Keratinocyte (primary cell): ENCODE results near the gene SUN2. TPM values are rescaled to one million over a fixed set of nuclear protein-coding genes. Genes with fewer than 3 reads are reported as not detected.

Source experiments
- DNase-seq: peaks from one replicate; pipeline ENCODE4 v3.0.0-alpha.2; 2011; ENCODE audit warnings: low read depth, missing footprints, low spot score
- FAIRE-seq: peaks from 2 replicates; lab custom pipeline; 2011; peaks lifted over from hg19 to GRCh38; lab: Jason Lieb, UNC
- H2AFZ ChIP-seq: 2 replicates; pipeline ENCODE4 v1.6.0; 2012; ENCODE audit warnings: low read length, control low read depth, inconsistent platforms; ENCODE audit not compliant: control insufficient read depth
- H3K27ac ChIP-seq: 2 replicates; pipeline ENCODE4 v1.5.1; 2011; ENCODE audit warnings: low read length; ENCODE audit not compliant: control insufficient read depth, insufficient read depth
- H3K27me3 ChIP-seq: 3 replicates; pipeline ENCODE4 v1.6.0; 2011; ENCODE audit warnings: low read length; ENCODE audit not compliant: control insufficient read depth, insufficient read depth; ENCODE audit errors: extremely low read depth
- H3K36me3 ChIP-seq, 2 experiments: 2 replicates in 1 of 2; 3 replicates in 1 of 2; pipeline ENCODE4 v1.5.1; 2011; ENCODE audit warnings: low read length in 2 of 2, mild to moderate bottlenecking in 1 of 2; ENCODE audit not compliant: control insufficient read depth in 2 of 2, insufficient read depth in 2 of 2; ENCODE audit errors: extremely low read depth in 1 of 2
- H3K4me1 ChIP-seq: 3 replicates; pipeline ENCODE4 v1.5.1; 2011; ENCODE audit warnings: low read length; ENCODE audit not compliant: control insufficient read depth, insufficient read depth; ENCODE audit errors: extremely low read depth
- H3K4me2 ChIP-seq: 3 replicates; pipeline ENCODE4 v1.6.0; 2011; ENCODE audit warnings: low read depth, low read length; ENCODE audit not compliant: control insufficient read depth, insufficient read depth; ENCODE audit errors: extremely low read depth
- H3K4me3 ChIP-seq, 3 experiments: fragments of 200-600 bp in 1 of 3; sonication (generic) in 1 of 3; 2 replicates in 2 of 3; 3 replicates in 1 of 3; pipeline ENCODE4 v1.5.1; 2011 to 2016; ENCODE audit warnings: low read length in 3 of 3, mild to moderate bottlenecking in 3 of 3, control low read depth in 2 of 3, inconsistent platforms in 1 of 3, low read depth in 1 of 3, mixed read lengths in 1 of 3, mixed run types in 1 of 3, moderate library complexity in 1 of 3; ENCODE audit not compliant: control insufficient read depth in 2 of 3, insufficient read depth in 2 of 3; ENCODE audit errors: extremely low read depth in 1 of 3
- H3K79me2 ChIP-seq: 2 replicates; pipeline ENCODE4 v1.6.0; 2012; ENCODE audit warnings: low read length; ENCODE audit not compliant: control insufficient read depth, insufficient read depth
- H3K9ac ChIP-seq: 3 replicates; pipeline ENCODE4 v1.6.0; 2011; ENCODE audit warnings: low read length; ENCODE audit not compliant: control insufficient read depth, insufficient read depth; ENCODE audit errors: extremely low read depth
- H3K9me1 ChIP-seq: 3 replicates; pipeline ENCODE4 v1.6.0; 2011; ENCODE audit warnings: low read length; ENCODE audit not compliant: control insufficient read depth, insufficient read depth; ENCODE audit errors: extremely low read depth
- H3K9me3 ChIP-seq: 2 replicates; pipeline ENCODE4 v1.5.1; 2012; ENCODE audit warnings: low read depth, low read length; ENCODE audit not compliant: control insufficient read depth
- H4K20me1 ChIP-seq: 3 replicates; pipeline ENCODE4 v1.6.0; 2011; ENCODE audit warnings: low read length; ENCODE audit not compliant: control insufficient read depth, insufficient read depth; ENCODE audit errors: extremely low read depth
- EZH2 ChIP-seq: IDR thresholded peaks from one replicate; pipeline ENCODE4 v1.6.1; 2012; ENCODE audit warnings: inconsistent platforms, mild to moderate bottlenecking, low read length, moderate library complexity
- dilution Hi-C: fragments of 300-500 bp; cut with MboI; formaldehyde crosslinking; loops from one replicate; pipeline ENCODE4 v1.7.0; 2020; ENCODE audit warnings: low sequenced_read_pairs; ENCODE audit not compliant: extremely low pct_ligation_motif_present
- polyA plus RNA-seq, 5 experiments: library from polyadenylated mRNA; depleted of rRNA in 3 of 5; stranded (reverse) in 3 of 5; stranded (forward) in 1 of 5; unstranded in 1 of 5; fragments of >200 nt; gene quantifications; 1 replicate in 1 of 5; 2 replicates in 3 of 5; 3 replicates in 1 of 5; pipeline versions ENCODE4 v1.2.1 to v1.2.3, GENCODE V29; 2011 to 2012; ENCODE audit warnings: missing spikeins in 2 of 5, low read depth in 1 of 5, low replicate concordance in 1 of 5
- TF ChIP-seq, protein P1 (sequence below), 3 experiments: IDR thresholded peaks in 1 of 3; conservative IDR thresholded peaks in 1 of 3; optimal IDR thresholded peaks in 1 of 3; 2 replicates in 2 of 3; 3 replicates in 1 of 3; pipeline versions ENCODE3 to v1.5.1; 2011; ENCODE audit warnings: low read length in 3 of 3, mild to moderate bottlenecking in 3 of 3, moderate library complexity in 2 of 3, control low read depth in 1 of 3, inconsistent platforms in 1 of 3; ENCODE audit not compliant: insufficient read depth in 2 of 3; ENCODE audit errors: extremely low read depth in 1 of 3

The SUN2 gene
- polyA plus RNA-seq, 1 donor (not counting 4 experiments of a cell fraction or from before 2014, with no cell fraction given) = 15.9 TPM

- Histone ChIP-seq H3K9me1 (no peaks in the 10 kb centered on the region), H2AFZ (no peak overlapping the region), H3K27ac (no peak overlapping the region), H3K4me2 (no peak overlapping the region), H3K9me3 (no peaks in the 10 kb centered on the region), H3K36me3 (peaks cover 58 to 60% of the 10 kb centered on the region in 2 experiments), H3K4me1 (peaks cover 5% of the 10 kb centered on the region), H3K79me2 (no peaks in the 10 kb centered on the region), H3K4me3 (no peak overlapping the region), H3K27me3 (no peaks in the 10 kb centered on the region), H4K20me1 (peaks cover 2% of the 10 kb centered on the region), H3K9ac (no peak overlapping the region)
- FAIRE-seq (no peak), DNase-seq (no peak)
- dilution Hi-C loops = no loop called here
- TF ChIP-seq EZH2 = no peak
- TF ChIP-seq, protein P1, sequence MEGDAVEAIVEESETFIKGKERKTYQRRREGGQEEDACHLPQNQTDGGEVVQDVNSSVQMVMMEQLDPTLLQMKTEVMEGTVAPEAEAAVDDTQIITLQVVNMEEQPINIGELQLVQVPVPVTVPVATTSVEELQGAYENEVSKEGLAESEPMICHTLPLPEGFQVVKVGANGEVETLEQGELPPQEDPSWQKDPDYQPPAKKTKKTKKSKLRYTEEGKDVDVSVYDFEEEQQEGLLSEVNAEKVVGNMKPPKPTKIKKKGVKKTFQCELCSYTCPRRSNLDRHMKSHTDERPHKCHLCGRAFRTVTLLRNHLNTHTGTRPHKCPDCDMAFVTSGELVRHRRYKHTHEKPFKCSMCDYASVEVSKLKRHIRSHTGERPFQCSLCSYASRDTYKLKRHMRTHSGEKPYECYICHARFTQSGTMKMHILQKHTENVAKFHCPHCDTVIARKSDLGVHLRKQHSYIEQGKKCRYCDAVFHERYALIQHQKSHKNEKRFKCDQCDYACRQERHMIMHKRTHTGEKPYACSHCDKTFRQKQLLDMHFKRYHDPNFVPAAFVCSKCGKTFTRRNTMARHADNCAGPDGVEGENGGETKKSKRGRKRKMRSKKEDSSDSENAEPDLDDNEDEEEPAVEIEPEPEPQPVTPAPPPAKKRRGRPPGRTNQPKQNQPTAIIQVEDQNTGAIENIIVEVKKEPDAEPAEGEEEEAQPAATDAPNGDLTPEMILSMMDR (optimal IDR thresholded peaks at IDR 0.05 in 1 of 3, IDR thresholded peaks at IDR 0.05 in 1 of 3, conservative IDR thresholded peaks at IDR 0.05 in 1 of 3; ENCODE audit: extremely low read depth in 1 of 3, insufficient read depth in 2 of 3, low read length in 3 of 3) = no peak
Measured at GRCh38 chr22:38728871-38729796, 26.7 kb downstream of the SUN2 start.

DNA sequence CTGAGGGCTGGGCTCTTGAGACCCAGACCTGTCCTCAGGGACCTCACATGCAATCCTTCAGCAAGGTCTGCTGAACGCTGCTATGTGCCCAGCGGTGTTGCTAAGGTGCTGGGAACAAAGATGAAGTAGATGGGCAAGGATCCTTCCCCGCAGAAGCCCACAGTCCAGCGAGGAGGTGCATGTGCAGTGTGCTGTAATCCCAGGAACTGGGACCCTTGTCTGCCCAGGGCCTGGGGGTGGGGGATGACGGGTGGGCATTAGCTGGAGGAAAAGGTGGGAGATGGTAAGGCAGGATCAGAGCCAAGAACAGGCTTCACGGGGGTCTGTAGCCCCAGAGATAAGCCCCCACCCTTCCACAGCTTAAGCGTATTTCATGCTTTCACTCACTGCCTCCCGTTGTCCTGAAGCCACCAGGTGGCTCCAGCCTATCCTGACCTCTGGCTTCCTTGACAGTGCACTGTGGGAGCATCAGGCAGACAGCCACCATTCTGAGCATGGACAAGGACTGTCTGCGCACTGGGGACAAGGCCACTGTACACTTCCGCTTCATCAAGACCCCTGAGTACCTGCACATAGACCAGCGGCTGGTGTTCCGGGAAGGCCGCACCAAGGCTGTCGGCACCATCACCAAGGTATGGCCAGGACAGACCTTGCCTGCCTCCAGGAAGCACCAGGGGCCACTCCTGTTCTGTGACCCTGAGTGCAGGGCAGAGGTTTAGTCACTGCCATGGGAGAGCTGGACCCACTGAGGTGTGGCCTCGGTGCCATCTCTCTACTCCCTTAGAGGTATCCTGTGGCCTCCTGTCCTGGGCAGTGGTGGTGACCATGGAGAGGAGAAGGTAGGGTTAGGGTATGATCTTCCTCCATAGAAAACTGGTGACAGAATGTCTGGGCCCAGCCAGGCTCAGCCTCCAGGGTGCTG is 28.0 kb downstream of the SUN2 start:
- FAIRE-seq (no peak), DNase-seq (no peak)
- Histone ChIP-seq H4K20me1 (no peaks in the 10 kb centered on the region), H3K36me3 (peaks cover 62 to 65% of the 10 kb centered on the region in 2 experiments), H3K79me2 (no peaks in the 10 kb centered on the region), H3K9me3 (no peaks in the 10 kb centered on the region), H2AFZ (no peak overlapping the region), H3K9ac (no peak overlapping the region), H3K4me2 (no peak overlapping the region), H3K4me3 (no peak overlapping the region), H3K4me1 (peaks cover 1% of the 10 kb centered on the region), H3K27me3 (no peaks in the 10 kb centered on the region), H3K27ac (no peak overlapping the region), H3K9me1 (no peaks in the 10 kb centered on the region)
- dilution Hi-C loops = no loop called here
- TF ChIP-seq, protein P1 (optimal IDR thresholded peaks at IDR 0.05 in 1 of 3, IDR thresholded peaks at IDR 0.05 in 1 of 3, conservative IDR thresholded peaks at IDR 0.05 in 1 of 3; ENCODE audit: extremely low read depth in 1 of 3, insufficient read depth in 2 of 3, low read length in 3 of 3) = no peak
- TF ChIP-seq EZH2 = no peak
